Panc1 (cell line): ENCODE data around the gene TMEM200B. TPM values are rescaled to one million over a fixed set of nuclear protein-coding genes. Genes with fewer than 3 reads are reported as not detected.
A peak's percentile ranks its signal among the peaks of the same experiment; 100 is the strongest.

Experiments
- ATAC-seq: fragments of 200-7000 bp; cut with Tn5 transposase; 2 replicates; pipeline ENCODE4 v1.9.1; 2020; ENCODE audit warnings: mild to moderate bottlenecking, moderate library complexity
- BruUV-seq: library from RNA; stranded (reverse); fragments of 400-500 nt; replicated peaks from 2 replicates; lab custom pipeline; 2021; lab: Mats Ljungman, UMichigan
- CTCF ChIA-PET: fragments of 300-600 bp; sonication (Branson Sonifier 250); formaldehyde crosslinking; loops from one replicate; lab custom pipeline; 2022; ENCODE audit warnings: antibody characterized with exemption; lab: Charles Lee
- POLR2A ChIA-PET: fragments of 300-600 bp; sonication (Branson Sonifier 250); formaldehyde crosslinking; loops from one replicate; lab custom pipeline; 2022; ENCODE audit warnings: antibody characterized with exemption; lab: Charles Lee
- DNase-seq: peaks from one replicate; pipeline ENCODE4 v3.0.0-alpha.2; 2010; ENCODE audit warnings: low read depth, low spot score
- H3K27ac ChIP-seq: 2 replicates; pipeline ENCODE4 v1.5.1; 2011; ENCODE audit warnings: mild to moderate bottlenecking, low read length, inconsistent platforms
- H3K27me3 ChIP-seq: fragments of 200-500 bp; sonication (Bioruptor generic); 2 replicates; pipeline ENCODE4 v1.6.0; 2014; ENCODE audit warnings: low read length, inconsistent platforms; ENCODE audit not compliant: control insufficient read depth, insufficient read depth
- H3K36me3 ChIP-seq: fragments of 200-500 bp; sonication (Bioruptor generic); 2 replicates; pipeline ENCODE4 v1.5.1; 2014; ENCODE audit warnings: inconsistent platforms, mild to moderate bottlenecking, low read length, moderate library complexity; ENCODE audit not compliant: control insufficient read depth, insufficient read depth
- H3K4me1 ChIP-seq: 2 replicates; pipeline ENCODE4 v1.5.1; 2011; ENCODE audit warnings: inconsistent platforms, mild to moderate bottlenecking, low read length, moderate library complexity; ENCODE audit not compliant: control insufficient read depth, insufficient read depth
- H3K4me3 ChIP-seq, 2 experiments: 2 replicates each; pipeline ENCODE4 v1.5.1; 2011 to 2012; ENCODE audit warnings: low read depth in 2 of 2, low read length in 2 of 2, mild to moderate bottlenecking in 2 of 2, inconsistent platforms in 1 of 2, moderate library complexity in 1 of 2
- H3K9me3 ChIP-seq: fragments of 200-500 bp; sonication (Bioruptor generic); 2 replicates; pipeline ENCODE4 v1.5.1; 2014; ENCODE audit warnings: low read depth, mild to moderate bottlenecking, inconsistent platforms, low read length, moderate library complexity; ENCODE audit not compliant: control insufficient read depth, insufficient read depth
- POLR2AphosphoS5 ChIP-seq: IDR thresholded peaks from 2 replicates; pipeline ENCODE4 v1.6.1; 2012; ENCODE audit warnings: mild to moderate bottlenecking, low read depth, low read length, moderate library complexity
- REST ChIP-seq, 2 experiments: IDR thresholded peaks; 2 replicates each; pipeline ENCODE4 v1.6.1; 2011 to 2012; ENCODE audit warnings: low read depth in 2 of 2, control low read depth in 1 of 2, low read length in 1 of 2, mild to moderate bottlenecking in 1 of 2, moderate library complexity in 1 of 2; ENCODE audit not compliant: insufficient read depth in 1 of 2
- SIN3A ChIP-seq: IDR thresholded peaks from 2 replicates; pipeline ENCODE4 v1.6.1; 2012; ENCODE audit warnings: low read depth, mild to moderate bottlenecking, low read length, moderate library complexity, borderline replicate concordance; ENCODE audit not compliant: insufficient read depth
- TCF7L2 ChIP-seq: IDR thresholded peaks from 2 replicates; pipeline ENCODE4 v1.6.1; 2011; ENCODE audit warnings: mild to moderate bottlenecking, low read depth, low read length, inconsistent platforms
- in situ Hi-C: cut with HindIII; loops from 2 replicates; pipeline ENCODE4 v1.10.0; 2016; ENCODE audit warnings: low sequenced_read_pairs, low pct_unique_long_range_greater_than_20kb
- intact Hi-C: fragments of 100-400 bp; cut with micrococcal nuclease; formaldehyde crosslinking; loops from one replicate; pipeline ENCODE4 v1.10.0; 2022; ENCODE audit not compliant: unreplicated experiment
- total RNA-seq: library from RNA; stranded (reverse); gene quantifications from one replicate; pipeline ENCODE4 v1.2.1, GENCODE V29; 2021; ENCODE audit not compliant: unreplicated experiment
- TF ChIP-seq, protein P1 (sequence below): fragments of 450-650 bp; IDR thresholded peaks from 2 replicates; pipeline ENCODE4 v1.5.1; 2017; ENCODE audit warnings: mild to moderate bottlenecking

TMEM200B gene
- total RNA-seq, 1 experiment from 2014 or later = 2.1 TPM

DNA sequence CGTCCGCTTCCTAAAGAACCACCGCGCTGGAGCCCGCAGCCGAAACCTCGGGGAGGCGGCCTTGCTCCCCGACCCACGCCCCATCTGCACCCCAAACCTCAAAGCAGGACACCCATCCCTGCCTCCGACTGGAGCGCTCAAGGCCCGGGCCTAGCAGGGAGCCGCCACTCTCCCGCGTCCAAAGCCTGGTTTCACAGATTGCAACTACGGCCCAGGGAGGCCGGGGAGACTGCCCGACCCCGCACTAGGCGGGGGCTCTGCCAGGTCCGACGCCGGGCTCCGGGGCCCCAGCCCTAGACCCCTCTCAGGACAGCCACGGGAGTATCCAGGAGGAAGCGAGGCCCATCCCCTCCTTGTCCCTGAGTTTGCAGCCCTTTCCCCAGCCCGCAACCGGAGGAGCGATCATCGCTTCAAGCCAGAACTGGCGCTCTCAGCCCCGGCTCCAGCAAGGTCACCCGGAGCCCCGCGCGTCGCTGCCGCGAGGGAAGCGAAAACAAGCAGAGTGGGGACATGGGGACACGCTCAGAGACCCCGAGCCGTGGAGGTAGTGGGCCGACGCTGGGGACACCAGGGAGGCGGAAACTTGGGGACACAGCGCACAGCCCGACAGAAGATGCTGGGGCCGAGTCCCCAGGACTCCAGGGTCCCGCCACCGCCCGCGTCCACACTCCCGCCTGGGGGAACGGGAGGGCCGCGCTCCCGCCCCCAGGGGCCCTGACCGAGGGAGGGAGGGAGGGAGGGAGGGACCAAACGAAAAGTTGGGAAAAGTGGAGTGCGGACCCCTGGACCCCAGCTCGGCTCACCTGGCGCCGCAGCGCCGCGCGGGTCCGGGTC lies 433 bp downstream of the TMEM200B start:
- H3K27ac ChIP-seq = no peak overlapping the region
- BruUV-seq = no TSS peak
- in situ Hi-C loops = no loop called here

DNA sequence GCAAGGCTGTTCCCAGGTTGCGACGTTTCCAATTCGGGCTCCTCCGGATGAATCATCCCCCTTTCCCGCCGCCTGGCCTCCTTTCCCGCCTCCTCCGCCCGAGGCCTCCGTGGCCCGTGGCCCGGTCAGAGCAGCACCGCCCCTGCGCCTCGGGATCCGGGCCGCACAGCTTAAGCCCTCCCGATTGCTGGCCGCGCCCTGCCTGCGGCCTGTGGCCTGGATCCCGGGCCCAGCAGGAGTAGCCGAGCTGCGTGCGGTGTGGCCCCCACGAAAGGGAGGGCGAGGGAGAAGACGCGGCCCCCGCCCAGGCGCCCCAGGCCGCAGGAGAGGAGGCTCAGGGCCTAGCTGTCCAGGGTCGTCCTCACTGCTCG lies 1.0 kb downstream of the TMEM200B start:
- Histone ChIP-seq H3K27me3 (no peaks in the 10 kb centered on the region; the same call in 1 of the 2 replicates), H3K4me1 (no peaks in the 10 kb centered on the region; the same call in 1 of the 2 replicates), H3K9me3 (no peaks in the 10 kb centered on the region), H3K36me3 (no peaks in the 10 kb centered on the region; the same call in 1 of the 2 replicates), H3K27ac (no peak overlapping the region; the same call in 1 of the 2 replicates), H3K4me3 (peak overlapping the region; percentile 25 to 62; a peak in 3 of 4 replicates)
- intact Hi-C loops = loop anchor here (5.0 kb wide), 1 partner anchor 240 kb away; no protein-coding TSS in a partner anchor
- CTCF ChIA-PET = interaction anchor here (1.1 kb wide), 1 partner anchor 241 kb away, joined by 6 read pairs; no protein-coding TSS in a partner anchor
- in situ Hi-C loops = no loop called here
- POLR2A ChIA-PET = interaction anchor here (0.5 kb wide), 1 partner anchor 51 kb away, joined by 9 read pairs; no protein-coding TSS in a partner anchor
- DNase-seq (no peak), ATAC-seq (0 out of 2 replicates have a peak, but pooled peaks have one; percentile 7)
- no TSS peak for BruUV-seq
- TF ChIP-seq SIN3A (no peak), TCF7L2 (no peak), POLR2AphosphoS5 (no peak)
- TF ChIP-seq, protein P1, sequence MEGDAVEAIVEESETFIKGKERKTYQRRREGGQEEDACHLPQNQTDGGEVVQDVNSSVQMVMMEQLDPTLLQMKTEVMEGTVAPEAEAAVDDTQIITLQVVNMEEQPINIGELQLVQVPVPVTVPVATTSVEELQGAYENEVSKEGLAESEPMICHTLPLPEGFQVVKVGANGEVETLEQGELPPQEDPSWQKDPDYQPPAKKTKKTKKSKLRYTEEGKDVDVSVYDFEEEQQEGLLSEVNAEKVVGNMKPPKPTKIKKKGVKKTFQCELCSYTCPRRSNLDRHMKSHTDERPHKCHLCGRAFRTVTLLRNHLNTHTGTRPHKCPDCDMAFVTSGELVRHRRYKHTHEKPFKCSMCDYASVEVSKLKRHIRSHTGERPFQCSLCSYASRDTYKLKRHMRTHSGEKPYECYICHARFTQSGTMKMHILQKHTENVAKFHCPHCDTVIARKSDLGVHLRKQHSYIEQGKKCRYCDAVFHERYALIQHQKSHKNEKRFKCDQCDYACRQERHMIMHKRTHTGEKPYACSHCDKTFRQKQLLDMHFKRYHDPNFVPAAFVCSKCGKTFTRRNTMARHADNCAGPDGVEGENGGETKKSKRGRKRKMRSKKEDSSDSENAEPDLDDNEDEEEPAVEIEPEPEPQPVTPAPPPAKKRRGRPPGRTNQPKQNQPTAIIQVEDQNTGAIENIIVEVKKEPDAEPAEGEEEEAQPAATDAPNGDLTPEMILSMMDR = no peak

More for the DNA sequence above, 433 bp downstream of the TMEM200B start:
- no peaks in the 10 kb centered on the region; the same call in 1 of the 2 replicates for H3K27me3 ChIP-seq
- no peaks in the 10 kb centered on the region; the same call in 1 of the 2 replicates for H3K36me3 ChIP-seq
- peak overlapping the region; percentile 25 to 62 for H3K4me3 ChIP-seq
- intact Hi-C loops = loop anchor here (5.0 kb wide), 1 partner anchor 241 kb away; no protein-coding TSS in a partner anchor
- DNase-seq = no peak
- CTCF ChIA-PET = interaction anchor here (1.2 kb wide), 1 partner anchor 59 kb away, joined by 5 read pairs; no protein-coding TSS in a partner anchor
- POLR2A ChIA-PET = interaction anchor here (0.5 kb wide), 1 partner anchor 50 kb away, joined by 9 read pairs; no protein-coding TSS in a partner anchor
- TF ChIP-seq, protein P1 = no peak
- no peak for TF ChIP-seq TCF7L2
- TF ChIP-seq REST (IDR thresholded peaks at IDR 0.05; ENCODE audit: insufficient read depth in 1 of 2, low read depth in 2 of 2, low read length in 1 of 2) = no peak
- no peak for TF ChIP-seq POLR2AphosphoS5
- no peak for TF ChIP-seq SIN3A
- ATAC-seq = no peak
- H3K4me1 ChIP-seq = no peaks in the 10 kb centered on the region; the same call in 1 of the 2 replicates
- H3K9me3 ChIP-seq = no peaks in the 10 kb centered on the region
